Liver (tissue), 9 donors: ENCODE measurements around the gene ATP6V1E1. TPM values are rescaled to one million over a fixed set of nuclear protein-coding genes. Genes with fewer than 3 reads are reported as not detected.

Experiments
- DNase-seq: peaks from one replicate; pipeline ENCODE4 v3.0.0-alpha.2; 2017; ENCODE audit warnings: low spot score
- H3K27ac ChIP-seq, 2 donors: one replicate each; pipeline ENCODE4 v1.7.0; 2013; ENCODE audit warnings: inconsistent platforms in 2 of 2, low read length in 2 of 2, control low read depth in 1 of 2, low read depth in 1 of 2, mild to moderate bottlenecking in 1 of 2
- H3K27me3 ChIP-seq, 4 donors: one replicate each; pipeline versions ENCODE4 v1.6.1 to v1.7.0; 2013; ENCODE audit warnings: low read length in 3 of 4, inconsistent platforms in 1 of 4, mild to moderate bottlenecking in 1 of 4, moderate library complexity in 1 of 4; ENCODE audit not compliant: control insufficient read depth in 4 of 4, insufficient read depth in 4 of 4
- H3K36me3 ChIP-seq, 4 donors: one replicate each; pipeline versions ENCODE4 v1.6.1 to v1.7.0; 2013; ENCODE audit warnings: low read length in 3 of 4, mild to moderate bottlenecking in 3 of 4, low read depth in 1 of 4, moderate library complexity in 1 of 4; ENCODE audit not compliant: control insufficient read depth in 4 of 4, insufficient read depth in 3 of 4
- H3K4me1 ChIP-seq, 4 donors: one replicate each; pipeline versions ENCODE4 v1.6.1 to v1.7.0; 2013; ENCODE audit warnings: low read length in 3 of 4, mild to moderate bottlenecking in 3 of 4, moderate library complexity in 1 of 4; ENCODE audit not compliant: control insufficient read depth in 4 of 4, insufficient read depth in 4 of 4
- H3K4me3 ChIP-seq, 3 donors: one replicate each; pipeline versions ENCODE4 v1.6.1 to v1.7.0; 2013; ENCODE audit warnings: low read length in 3 of 3, control low read depth in 1 of 3, low read depth in 1 of 3, mild to moderate bottlenecking in 1 of 3
- H3K9ac ChIP-seq, 2 donors: one replicate each; pipeline ENCODE4 v1.7.0; 2013; ENCODE audit warnings: low read length in 2 of 2, mild to moderate bottlenecking in 2 of 2, moderate library complexity in 2 of 2, control low read depth in 1 of 2, low read depth in 1 of 2
- H3K9me3 ChIP-seq, 4 donors: one replicate each; pipeline versions ENCODE4 v1.6.1 to v1.7.0; 2013; ENCODE audit warnings: low read length in 3 of 4; ENCODE audit not compliant: control insufficient read depth in 4 of 4
- EGR1 ChIP-seq, 2 donors: IDR thresholded peaks; 2 replicates each; pipeline ENCODE4 v1.6.1; 2016 to 2018; ENCODE audit warnings: antibody characterized with exemption in 2 of 2, low read depth in 2 of 2
- FOXA1 ChIP-seq: IDR thresholded peaks from 2 replicates; pipeline ENCODE4 v1.6.1; 2016; ENCODE audit warnings: antibody characterized with exemption
- FOXA2 ChIP-seq: IDR thresholded peaks from 2 replicates; pipeline ENCODE4 v1.6.1; 2016; ENCODE audit warnings: antibody characterized with exemption
- GABPA ChIP-seq, 2 donors: IDR thresholded peaks in 1 of 2; conservative IDR thresholded peaks in 1 of 2; 2 replicates each; pipeline ENCODE4 v1.6.1; 2016; ENCODE audit warnings: antibody characterized with exemption in 2 of 2, mild to moderate bottlenecking in 1 of 2, moderate library complexity in 1 of 2
- HNF4A ChIP-seq, 2 donors: conservative IDR thresholded peaks; 2 replicates each; pipeline ENCODE4 v1.6.1; 2016; ENCODE audit warnings: antibody characterized with exemption in 2 of 2, mild to moderate bottlenecking in 2 of 2
- HNF4G ChIP-seq: IDR thresholded peaks from 2 replicates; pipeline ENCODE4 v1.6.1; 2016; ENCODE audit warnings: antibody characterized with exemption
- NR2F2 ChIP-seq: IDR thresholded peaks from 2 replicates; pipeline ENCODE4 v1.6.1; 2016; ENCODE audit warnings: antibody characterized with exemption
- RAD21 ChIP-seq, 2 donors: IDR thresholded peaks; 2 replicates each; pipeline ENCODE4 v1.6.1; 2016; ENCODE audit warnings: antibody characterized with exemption in 2 of 2, mild to moderate bottlenecking in 2 of 2
- RXRA ChIP-seq, 2 donors: IDR thresholded peaks; 2 replicates each; pipeline ENCODE4 v1.6.1; 2017 to 2018; ENCODE audit warnings: antibody characterized with exemption in 2 of 2, mild to moderate bottlenecking in 1 of 2
- SP1 ChIP-seq: IDR thresholded peaks from 2 replicates; pipeline ENCODE4 v1.6.1; 2018; ENCODE audit warnings: antibody characterized with exemption, mild to moderate bottlenecking
- TAF1 ChIP-seq: conservative IDR thresholded peaks from 2 replicates; pipeline ENCODE4 v1.6.1; 2016; ENCODE audit warnings: antibody characterized with exemption, mild to moderate bottlenecking
- whole genome bisulfite sequencing: extraction: QIAGEN DNeasy Blood & Tissue Kit; methylation state at CpG from one replicate; pipeline ENCODE4 v1.1.7; 2013; 5-methylcytosine and 5-hydroxymethylcytosine counted together
- polyA plus RNA-seq, 2 donors: library from polyadenylated mRNA; stranded (reverse) in 1 of 2; unstranded in 1 of 2; fragments of 200-250 nt in 1 of 2; fragments of >200 nt in 1 of 2; fragmentation: Nextera tagmentation in 1 of 2; extraction: Ambion mirVana in 1 of 2; gene quantifications; one replicate each; pipeline versions ENCODE4 v1.2.1 to v1.2.3, GENCODE V29; 2013 to 2015
- total RNA-seq, 2 donors: library from RNA; depleted of rRNA; stranded (reverse); fragments of >200 nt; gene quantifications; one replicate each; pipeline ENCODE4 v1.2.3, GENCODE V29; 2014
- TF ChIP-seq, protein P1 (sequence below): IDR thresholded peaks from 2 replicates; pipeline ENCODE4 v1.6.1; 2016; ENCODE audit warnings: antibody characterized with exemption
- TF ChIP-seq, protein P2 (sequence below): IDR thresholded peaks from 2 replicates; pipeline ENCODE4 v1.6.1; 2016; ENCODE audit warnings: antibody characterized with exemption
- TF ChIP-seq, protein P3 (sequence below): IDR thresholded peaks from 2 replicates; pipeline ENCODE4 v1.6.1; 2016; ENCODE audit warnings: antibody characterized with exemption
- TF ChIP-seq, protein P4 (sequence below): fragments of 150-350 bp; IDR thresholded peaks from 2 replicates; pipeline ENCODE4 v1.5.1; 2017; ENCODE audit warnings: improper control_type of control experiment, low read depth, low read length; ENCODE audit not compliant: missing input control
- donor health status: healthy.
- donor health status: healthy.
- donor health status: healthy.
- donor health status: healthy.
- donor health status: healthy.

ATP6V1E1 gene
- total and polyA plus RNA-seq, 4 donors, result 44.6 to 53.1 (median 49.1) TPM

DNA sequence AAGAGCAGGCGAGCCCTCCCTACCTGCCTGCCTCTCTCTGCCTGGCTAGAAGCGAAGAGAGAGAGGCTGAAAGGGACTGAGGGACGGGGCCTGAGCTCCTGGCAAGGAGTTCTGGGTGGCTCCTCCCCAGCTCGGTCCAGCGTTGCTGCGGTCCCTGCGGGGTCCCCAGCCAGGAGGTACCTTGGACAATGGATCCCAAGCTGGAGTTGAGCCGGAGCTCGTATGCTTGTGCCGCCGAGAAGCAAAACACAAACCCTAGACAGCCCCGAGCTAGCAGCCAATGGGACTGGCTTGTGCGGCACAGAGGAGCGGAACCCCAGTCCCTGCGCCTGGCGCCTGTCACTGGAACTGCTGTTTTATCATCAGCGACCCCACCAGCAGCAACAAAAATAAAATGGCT is 46.9 kb downstream of the ATP6V1E1 start:
- Histone ChIP-seq H3K4me1 (peaks cover 0 to 20% (median 9%) of the 10 kb centered on the region in 4 donors), H3K4me3 (no peak overlapping the region), H3K27ac (no peak overlapping the region), H3K9ac (no peak overlapping the region), H3K27me3 (no peaks in the 10 kb centered on the region), H3K36me3 (peaks cover 6 to 33% (median 18%) of the 10 kb centered on the region in 4 donors), H3K9me3 (no peaks in the 10 kb centered on the region)
- TF ChIP-seq, protein P1, sequence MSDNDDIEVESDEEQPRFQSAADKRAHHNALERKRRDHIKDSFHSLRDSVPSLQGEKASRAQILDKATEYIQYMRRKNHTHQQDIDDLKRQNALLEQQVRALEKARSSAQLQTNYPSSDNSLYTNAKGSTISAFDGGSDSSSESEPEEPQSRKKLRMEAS, result no peak
- no peak for TF ChIP-seq GABPA (IDR thresholded peaks at IDR 0.05 in 1 of 2, conservative IDR thresholded peaks at IDR 0.05 in 1 of 2)
- TF ChIP-seq, protein P2, sequence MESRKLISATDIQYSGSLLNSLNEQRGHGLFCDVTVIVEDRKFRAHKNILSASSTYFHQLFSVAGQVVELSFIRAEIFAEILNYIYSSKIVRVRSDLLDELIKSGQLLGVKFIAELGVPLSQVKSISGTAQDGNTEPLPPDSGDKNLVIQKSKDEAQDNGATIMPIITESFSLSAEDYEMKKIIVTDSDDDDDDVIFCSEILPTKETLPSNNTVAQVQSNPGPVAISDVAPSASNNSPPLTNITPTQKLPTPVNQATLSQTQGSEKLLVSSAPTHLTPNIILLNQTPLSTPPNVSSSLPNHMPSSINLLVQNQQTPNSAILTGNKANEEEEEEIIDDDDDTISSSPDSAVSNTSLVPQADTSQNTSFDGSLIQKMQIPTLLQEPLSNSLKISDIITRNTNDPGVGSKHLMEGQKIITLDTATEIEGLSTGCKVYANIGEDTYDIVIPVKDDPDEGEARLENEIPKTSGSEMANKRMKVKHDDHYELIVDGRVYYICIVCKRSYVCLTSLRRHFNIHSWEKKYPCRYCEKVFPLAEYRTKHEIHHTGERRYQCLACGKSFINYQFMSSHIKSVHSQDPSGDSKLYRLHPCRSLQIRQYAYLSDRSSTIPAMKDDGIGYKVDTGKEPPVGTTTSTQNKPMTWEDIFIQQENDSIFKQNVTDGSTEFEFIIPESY, result no peak
- no peak for TF ChIP-seq FOXA1
- TF ChIP-seq FOXA2, result no peak
- TF ChIP-seq RAD21 (IDR thresholded peaks at IDR 0.05), result no peak
- no peak for TF ChIP-seq RXRA (IDR thresholded peaks at IDR 0.05)
- no peak for TF ChIP-seq EGR1 (IDR thresholded peaks at IDR 0.05; ENCODE audit: low read depth in 2 of 2)
- TF ChIP-seq TAF1, result no peak
- DNase-seq, result no peak
- 91% methylated on average over 17 of the region's 17 CpGs for WGBS

DNA sequence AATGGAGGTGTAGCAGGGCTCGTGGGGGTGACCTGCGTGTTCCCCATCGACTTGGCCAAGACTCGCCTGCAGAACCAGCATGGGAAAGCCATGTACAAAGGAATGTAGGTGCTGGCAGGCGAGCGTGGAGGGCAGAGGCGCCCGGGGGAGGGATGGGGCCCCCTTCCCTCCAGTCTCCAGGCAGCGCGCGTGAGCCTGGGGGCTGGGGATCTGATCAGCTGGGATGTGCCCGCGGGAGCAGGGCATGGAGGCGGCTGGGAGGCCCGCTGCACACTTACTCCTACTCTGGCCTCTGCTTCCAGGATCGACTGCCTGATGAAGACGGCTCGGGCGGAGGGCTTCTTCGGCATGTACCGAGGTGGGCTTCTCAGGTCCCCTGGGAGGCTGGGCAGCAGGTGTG is 47.5 kb downstream of the ATP6V1E1 start:
- no peaks in the 10 kb centered on the region for H3K9me3 ChIP-seq
- H3K27ac ChIP-seq, result peak overlapping the region in 1 of 2 donors; percentile 36
- H3K9ac ChIP-seq, result no peak overlapping the region
- peaks cover 0 to 20% (median 10%) of the 10 kb centered on the region in 4 donors for H3K4me1 ChIP-seq
- no peak overlapping the region for H3K4me3 ChIP-seq
- H3K27me3 ChIP-seq, result no peaks in the 10 kb centered on the region
- no peak for TF ChIP-seq HNF4A (conservative IDR thresholded peaks at IDR 0.05)
- TF ChIP-seq, protein P3, sequence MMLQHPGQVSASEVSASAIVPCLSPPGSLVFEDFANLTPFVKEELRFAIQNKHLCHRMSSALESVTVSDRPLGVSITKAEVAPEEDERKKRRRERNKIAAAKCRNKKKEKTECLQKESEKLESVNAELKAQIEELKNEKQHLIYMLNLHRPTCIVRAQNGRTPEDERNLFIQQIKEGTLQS, result no peak
- no peak for TF ChIP-seq EGR1 (IDR thresholded peaks at IDR 0.05; ENCODE audit: low read depth in 2 of 2)
- no peak for TF ChIP-seq SP1
- TF ChIP-seq NR2F2, result no peak
- TF ChIP-seq TAF1, result no peak
- no peak for TF ChIP-seq HNF4G
- TF ChIP-seq, protein P2, result no peak
- TF ChIP-seq, protein P1, result no peak
- TF ChIP-seq, protein P4, sequence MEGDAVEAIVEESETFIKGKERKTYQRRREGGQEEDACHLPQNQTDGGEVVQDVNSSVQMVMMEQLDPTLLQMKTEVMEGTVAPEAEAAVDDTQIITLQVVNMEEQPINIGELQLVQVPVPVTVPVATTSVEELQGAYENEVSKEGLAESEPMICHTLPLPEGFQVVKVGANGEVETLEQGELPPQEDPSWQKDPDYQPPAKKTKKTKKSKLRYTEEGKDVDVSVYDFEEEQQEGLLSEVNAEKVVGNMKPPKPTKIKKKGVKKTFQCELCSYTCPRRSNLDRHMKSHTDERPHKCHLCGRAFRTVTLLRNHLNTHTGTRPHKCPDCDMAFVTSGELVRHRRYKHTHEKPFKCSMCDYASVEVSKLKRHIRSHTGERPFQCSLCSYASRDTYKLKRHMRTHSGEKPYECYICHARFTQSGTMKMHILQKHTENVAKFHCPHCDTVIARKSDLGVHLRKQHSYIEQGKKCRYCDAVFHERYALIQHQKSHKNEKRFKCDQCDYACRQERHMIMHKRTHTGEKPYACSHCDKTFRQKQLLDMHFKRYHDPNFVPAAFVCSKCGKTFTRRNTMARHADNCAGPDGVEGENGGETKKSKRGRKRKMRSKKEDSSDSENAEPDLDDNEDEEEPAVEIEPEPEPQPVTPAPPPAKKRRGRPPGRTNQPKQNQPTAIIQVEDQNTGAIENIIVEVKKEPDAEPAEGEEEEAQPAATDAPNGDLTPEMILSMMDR, result no peak
- TF ChIP-seq FOXA2, result no peak
- TF ChIP-seq RXRA (IDR thresholded peaks at IDR 0.05), result no peak
- no peak for DNase-seq
- WGBS, result 89% methylated on average over 21 of the region's 21 CpGs
- H3K36me3 ChIP-seq, result peaks cover 6 to 35% (median 18%) of the 10 kb centered on the region in 4 donors
